Skeletal muscle cell (primary cell): Measurements from ENCODE around the gene SLC48A1.

Experiments
- DNase-seq: peaks from one replicate; pipeline ENCODE4 v3.0.0-alpha.2; 2010; ENCODE audit warnings: low read depth
- H3K4me3 ChIP-seq: 2 replicates; pipeline ENCODE4 v1.5.1; 2011; ENCODE audit warnings: low read depth, mild to moderate bottlenecking, control low read depth, low read length, moderate library complexity

The SLC48A1 gene

GRCh38 chr12:47785887-47786661, 13.0 kb downstream of the SLC48A1 start:
- no peak for DNase-seq
- H3K4me3 ChIP-seq: no peak overlapping the region

DNA sequence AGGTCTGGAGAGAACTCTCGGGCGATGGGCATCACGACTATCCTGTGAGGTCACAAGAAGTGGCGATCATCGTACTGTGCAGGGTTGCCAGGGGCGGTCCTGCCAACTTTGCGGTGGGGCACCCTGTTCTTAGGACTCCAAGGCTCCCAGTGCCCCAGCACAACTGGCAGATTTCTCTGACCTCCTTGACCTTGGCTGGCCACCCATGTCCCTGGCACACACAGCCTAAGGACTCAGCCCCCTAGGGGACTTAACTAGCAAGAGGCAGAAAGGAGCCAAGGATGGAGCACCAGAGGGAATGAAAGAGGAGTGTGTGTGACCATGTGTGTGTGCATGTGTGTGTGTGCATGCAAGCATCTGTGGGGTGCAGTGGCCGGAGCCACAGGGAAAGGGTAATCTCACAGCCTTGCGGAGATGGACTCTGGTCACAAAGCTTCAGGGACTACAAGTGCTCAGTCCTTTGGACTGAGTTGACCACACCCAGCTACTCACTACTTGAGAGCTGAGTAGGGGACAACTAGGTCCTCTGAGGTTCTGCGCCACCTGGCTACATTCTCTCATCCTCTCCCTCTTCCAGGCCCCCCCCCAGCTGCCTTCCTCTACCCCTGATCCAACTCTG, 13.7 kb downstream of the SLC48A1 start:
- no peak for DNase-seq
- H3K4me3 ChIP-seq: no peak overlapping the region

DNA sequence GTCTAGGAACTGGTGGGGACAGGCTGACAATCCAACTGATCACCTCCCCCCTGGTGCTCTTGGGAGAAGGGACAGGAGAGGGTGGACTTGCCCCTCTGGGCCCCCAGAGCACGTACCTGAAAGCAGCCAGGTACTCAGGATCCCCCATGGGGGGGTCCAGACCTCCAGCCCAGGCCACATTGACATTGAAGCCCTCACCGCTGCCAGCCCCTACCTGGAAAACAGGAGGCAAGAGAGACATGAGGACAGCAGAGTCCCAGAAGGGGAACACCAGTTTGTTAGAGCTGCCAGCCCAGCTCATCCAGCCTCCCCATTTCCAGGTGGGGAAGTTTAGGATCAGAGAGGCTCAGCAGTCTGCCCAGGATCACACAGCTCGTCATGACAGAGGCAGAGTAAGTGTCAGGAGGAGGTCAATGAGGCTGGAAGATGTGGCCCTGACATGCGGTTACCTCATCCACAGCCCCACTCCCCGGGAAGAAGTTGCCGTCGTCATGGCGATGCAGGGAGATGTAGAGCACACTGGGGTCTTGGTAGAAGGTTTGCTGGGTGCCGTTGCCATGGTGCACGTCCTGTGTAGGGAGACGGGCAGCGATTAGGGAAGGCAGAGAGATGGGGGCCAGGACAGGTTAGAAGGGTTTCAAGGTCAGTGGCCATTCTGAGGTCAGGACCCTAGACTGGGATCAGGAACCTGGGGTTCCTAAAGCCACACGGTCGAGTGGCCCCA, 14.7 kb downstream of the SLC48A1 start:
- no peak overlapping the region for H3K4me3 ChIP-seq
- DNase-seq: no peak

DNA sequence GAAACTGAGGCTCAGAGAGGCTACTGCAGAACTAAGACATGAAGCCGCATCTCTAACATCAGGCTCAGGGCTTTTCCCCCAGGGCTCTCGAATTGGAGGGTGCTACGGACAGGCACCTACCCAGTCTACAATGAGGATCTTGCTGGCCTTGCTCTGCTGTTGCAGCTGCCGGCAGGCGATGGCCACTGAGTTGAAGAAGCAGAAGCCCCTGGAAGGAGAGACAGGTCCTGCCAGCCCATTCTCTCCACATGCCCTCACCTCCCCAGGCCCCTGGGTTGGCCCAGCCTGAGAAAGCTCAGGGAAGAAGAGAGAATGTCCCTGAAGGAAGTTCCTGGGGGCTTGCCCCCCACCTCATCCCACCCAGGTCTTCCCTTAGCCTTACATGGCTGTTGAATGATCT, 16.1 kb downstream of the SLC48A1 start:
- DNase-seq: no peak
- no peak overlapping the region for H3K4me3 ChIP-seq

DNA sequence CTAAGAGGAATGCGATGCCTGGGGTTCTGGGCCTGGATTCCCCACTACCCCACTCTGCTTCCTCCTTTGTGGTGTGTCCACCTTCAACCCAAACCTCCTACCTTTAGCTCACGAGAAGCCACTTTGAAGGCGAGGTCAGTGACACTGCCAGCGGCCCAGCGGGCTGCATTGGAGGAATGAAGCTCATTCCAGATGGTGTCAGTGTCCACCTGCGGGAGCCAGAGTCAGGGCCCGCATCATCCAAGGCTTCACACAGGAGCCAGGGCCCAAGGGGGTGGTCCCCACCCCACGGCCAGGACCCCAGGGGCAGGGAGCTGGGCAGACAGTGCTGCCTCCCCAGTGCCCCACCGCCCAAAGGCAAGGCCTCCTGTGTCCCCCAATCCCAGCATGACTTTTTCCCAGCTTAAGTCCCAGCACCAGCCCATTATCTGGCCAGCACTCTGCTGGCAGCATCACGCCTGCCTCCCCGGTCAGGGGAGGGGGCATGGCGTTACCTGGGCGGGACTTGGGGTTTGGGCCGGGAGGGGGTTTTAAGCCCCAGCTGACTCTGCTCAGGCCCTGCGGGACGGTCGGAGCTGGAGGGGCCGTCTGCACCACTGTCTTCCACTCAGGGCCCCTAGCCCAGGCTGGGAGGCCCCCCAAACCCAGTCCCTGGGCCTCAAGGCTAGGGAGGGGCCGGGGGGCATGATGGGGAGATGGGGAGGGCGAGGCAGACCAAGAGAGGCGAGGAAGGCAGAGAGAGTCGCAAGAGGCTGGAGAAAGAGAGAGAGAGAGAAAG, 16.9 kb downstream of the SLC48A1 start:
- H3K4me3 ChIP-seq: no peak overlapping the region
- DNase-seq: no peak

- H3K4me3 ChIP-seq: no peak overlapping the region
- DNase-seq: no peak
Observed at GRCh38 chr12:47790676-47791350, 17.8 kb downstream of the SLC48A1 start.

GRCh38 chr12:47791351-47791746, 18.3 kb downstream of the SLC48A1 start:
- DNase-seq: no peak
- H3K4me3 ChIP-seq: no peak overlapping the region

DNA sequence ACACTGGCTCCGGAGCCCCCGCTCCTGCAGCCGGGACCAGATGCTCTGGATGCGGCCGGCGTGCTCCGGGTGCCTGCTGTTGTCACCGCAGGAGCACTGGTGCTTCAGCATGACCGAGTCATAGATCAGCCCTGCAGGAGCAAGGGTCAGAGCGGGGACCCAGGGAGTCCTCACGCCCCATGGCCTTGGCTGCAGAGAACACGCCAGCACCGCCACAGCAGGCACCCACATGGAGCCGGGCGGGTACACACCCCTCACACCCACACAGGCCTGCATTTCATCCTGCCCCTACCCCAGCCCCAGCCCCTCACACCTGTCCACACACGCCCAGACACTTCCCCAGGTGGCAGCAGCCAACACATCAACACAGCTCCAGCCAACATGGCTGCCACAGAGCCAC, 18.8 kb downstream of the SLC48A1 start:
- DNase-seq: no peak
- H3K4me3 ChIP-seq: no peak overlapping the region

DNA sequence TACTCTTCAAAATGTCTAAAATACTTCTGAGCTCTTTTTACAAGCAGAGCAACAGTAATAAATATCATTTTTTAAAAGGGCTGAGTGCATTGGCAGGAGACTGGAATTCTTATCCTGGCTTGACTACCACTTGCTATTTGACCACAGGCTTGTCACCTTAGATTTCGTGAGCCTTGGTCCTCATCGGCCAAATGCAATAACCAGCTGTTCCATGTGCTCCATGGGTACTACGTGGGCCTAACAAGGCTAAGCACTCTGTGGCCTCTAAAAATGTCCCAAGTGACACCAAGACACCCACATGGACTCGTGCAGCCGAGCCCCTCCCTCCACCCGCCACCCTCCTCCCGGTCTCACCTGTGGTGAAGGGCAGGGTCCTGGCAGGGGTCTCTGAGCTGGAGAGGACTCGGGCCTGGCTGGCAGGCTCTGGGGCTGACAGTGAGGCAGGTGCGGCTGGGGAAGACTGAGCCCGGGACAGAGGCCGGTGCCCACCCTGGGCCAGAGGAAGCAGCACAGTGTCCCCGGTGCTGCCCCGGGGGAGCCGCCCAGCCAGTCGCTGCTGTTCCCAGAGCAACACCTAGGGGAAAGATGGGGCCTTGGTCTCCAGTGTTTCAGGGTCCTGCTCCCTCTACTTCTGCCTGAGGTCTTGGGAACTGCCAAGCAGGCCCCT, 20.1 kb downstream of the SLC48A1 start:
- no peak overlapping the region for H3K4me3 ChIP-seq

GRCh38 chr12:47794679-47795078, 21.6 kb downstream of the SLC48A1 start:
- no peak for DNase-seq
- H3K4me3 ChIP-seq: no peak overlapping the region

More for the DNA sequence above, 20.1 kb downstream of the SLC48A1 start:
- no peak for DNase-seq

- H3K4me3 ChIP-seq: no peak overlapping the region
- DNase-seq: no peak
Observed at GRCh38 chr12:47795121-47795813, 22.2 kb downstream of the SLC48A1 start.

GRCh38 chr12:47795814-47796411, 22.9 kb downstream of the SLC48A1 start:
- no peak for DNase-seq
- no peak overlapping the region for H3K4me3 ChIP-seq

- H3K4me3 ChIP-seq: no peak overlapping the region
- no peak for DNase-seq
Observed at GRCh38 chr12:47797441-47797840, 24.4 kb downstream of the SLC48A1 start.

GRCh38 chr12:47798382-47798948, 25.4 kb downstream of the SLC48A1 start:
- no peak for DNase-seq
- no peak overlapping the region for H3K4me3 ChIP-seq

- no peak for DNase-seq
- no peak overlapping the region for H3K4me3 ChIP-seq
Observed at GRCh38 chr12:47799357-47799955, 26.4 kb downstream of the SLC48A1 start.

DNA sequence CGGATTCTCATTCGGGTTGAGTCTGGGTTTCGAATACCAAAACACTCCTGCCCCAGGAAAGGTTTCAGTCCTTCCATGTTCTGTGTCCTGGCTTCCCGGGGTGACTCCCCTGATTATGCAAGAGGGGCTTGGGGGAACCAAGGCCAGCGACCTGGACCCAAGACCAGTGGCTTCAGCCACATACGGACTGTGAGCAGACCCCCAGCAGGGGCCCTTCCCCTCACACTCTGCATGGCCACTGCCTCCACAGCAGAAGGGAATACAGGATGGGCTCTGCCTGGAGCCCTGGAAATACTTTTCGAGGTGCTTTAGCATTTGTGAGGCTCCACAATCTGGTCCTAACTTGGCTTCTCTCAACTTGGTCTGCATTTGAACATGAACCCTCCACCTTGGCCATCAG, 27.5 kb downstream of the SLC48A1 start:
- H3K4me3 ChIP-seq: no peak overlapping the region

More for the DNA sequence above, 27.5 kb downstream of the SLC48A1 start:
- no peak for DNase-seq
